Liver (tissue), 9 donors: ENCODE data around the gene RASSF1. TPM values are rescaled to one million over a fixed set of nuclear protein-coding genes. Genes with fewer than 3 reads are reported as not detected.

Experiments used
- DNase-seq: peaks from one replicate; pipeline ENCODE4 v3.0.0-alpha.2; 2017; ENCODE audit warnings: low spot score
- H3K27ac ChIP-seq, 2 donors: one replicate each; pipeline ENCODE4 v1.7.0; 2013; ENCODE audit warnings: inconsistent platforms in 2 of 2, low read length in 2 of 2, control low read depth in 1 of 2, low read depth in 1 of 2, mild to moderate bottlenecking in 1 of 2
- H3K27me3 ChIP-seq, 4 donors: one replicate each; pipeline versions ENCODE4 v1.6.1 to v1.7.0; 2013; ENCODE audit warnings: low read length in 3 of 4, inconsistent platforms in 1 of 4, mild to moderate bottlenecking in 1 of 4, moderate library complexity in 1 of 4; ENCODE audit not compliant: control insufficient read depth in 4 of 4, insufficient read depth in 4 of 4
- H3K36me3 ChIP-seq, 4 donors: one replicate each; pipeline versions ENCODE4 v1.6.1 to v1.7.0; 2013; ENCODE audit warnings: low read length in 3 of 4, mild to moderate bottlenecking in 3 of 4, low read depth in 1 of 4, moderate library complexity in 1 of 4; ENCODE audit not compliant: control insufficient read depth in 4 of 4, insufficient read depth in 3 of 4
- H3K4me1 ChIP-seq, 4 donors: one replicate each; pipeline versions ENCODE4 v1.6.1 to v1.7.0; 2013; ENCODE audit warnings: low read length in 3 of 4, mild to moderate bottlenecking in 3 of 4, moderate library complexity in 1 of 4; ENCODE audit not compliant: control insufficient read depth in 4 of 4, insufficient read depth in 4 of 4
- H3K4me3 ChIP-seq, 3 donors: one replicate each; pipeline versions ENCODE4 v1.6.1 to v1.7.0; 2013; ENCODE audit warnings: low read length in 3 of 3, control low read depth in 1 of 3, low read depth in 1 of 3, mild to moderate bottlenecking in 1 of 3
- H3K9ac ChIP-seq, 2 donors: one replicate each; pipeline ENCODE4 v1.7.0; 2013; ENCODE audit warnings: low read length in 2 of 2, mild to moderate bottlenecking in 2 of 2, moderate library complexity in 2 of 2, control low read depth in 1 of 2, low read depth in 1 of 2
- H3K9me3 ChIP-seq, 4 donors: one replicate each; pipeline versions ENCODE4 v1.6.1 to v1.7.0; 2013; ENCODE audit warnings: low read length in 3 of 4; ENCODE audit not compliant: control insufficient read depth in 4 of 4
- FOXA1 ChIP-seq: IDR thresholded peaks from 2 replicates; pipeline ENCODE4 v1.6.1; 2016; ENCODE audit warnings: antibody characterized with exemption
- FOXA2 ChIP-seq: IDR thresholded peaks from 2 replicates; pipeline ENCODE4 v1.6.1; 2016; ENCODE audit warnings: antibody characterized with exemption
- HNF4A ChIP-seq, 2 donors: conservative IDR thresholded peaks; 2 replicates each; pipeline ENCODE4 v1.6.1; 2016; ENCODE audit warnings: antibody characterized with exemption in 2 of 2, mild to moderate bottlenecking in 2 of 2
- HNF4G ChIP-seq: IDR thresholded peaks from 2 replicates; pipeline ENCODE4 v1.6.1; 2016; ENCODE audit warnings: antibody characterized with exemption
- JUND ChIP-seq, 2 donors: IDR thresholded peaks; 2 replicates each; pipeline ENCODE4 v1.6.1; 2016; ENCODE audit warnings: antibody characterized with exemption in 2 of 2
- NR2F2 ChIP-seq: IDR thresholded peaks from 2 replicates; pipeline ENCODE4 v1.6.1; 2016; ENCODE audit warnings: antibody characterized with exemption
- RAD21 ChIP-seq, 2 donors: IDR thresholded peaks; 2 replicates each; pipeline ENCODE4 v1.6.1; 2016; ENCODE audit warnings: antibody characterized with exemption in 2 of 2, mild to moderate bottlenecking in 2 of 2
- SP1 ChIP-seq: IDR thresholded peaks from 2 replicates; pipeline ENCODE4 v1.6.1; 2018; ENCODE audit warnings: antibody characterized with exemption, mild to moderate bottlenecking
- TAF1 ChIP-seq: conservative IDR thresholded peaks from 2 replicates; pipeline ENCODE4 v1.6.1; 2016; ENCODE audit warnings: antibody characterized with exemption, mild to moderate bottlenecking
- YY1 ChIP-seq: IDR thresholded peaks from 2 replicates; pipeline ENCODE4 v1.6.1; 2016; ENCODE audit warnings: antibody characterized with exemption, mild to moderate bottlenecking
- WGBS: extraction: QIAGEN DNeasy Blood & Tissue Kit; methylation state at CpG from one replicate; pipeline ENCODE4 v1.1.7; 2013; 5-methylcytosine and 5-hydroxymethylcytosine counted together
- polyA plus RNA-seq, 2 donors: library from polyadenylated mRNA; stranded (reverse) in 1 of 2; unstranded in 1 of 2; fragments of 200-250 nt in 1 of 2; fragments of >200 nt in 1 of 2; fragmentation: Nextera tagmentation in 1 of 2; extraction: Ambion mirVana in 1 of 2; gene quantifications; one replicate each; pipeline versions ENCODE4 v1.2.1 to v1.2.3, GENCODE V29; 2013 to 2015
- total RNA-seq, 2 donors: library from RNA; depleted of rRNA; stranded (reverse); fragments of >200 nt; gene quantifications; one replicate each; pipeline ENCODE4 v1.2.3, GENCODE V29; 2014
- TF ChIP-seq, protein P1 (sequence below): fragments of 150-350 bp; IDR thresholded peaks from 2 replicates; pipeline ENCODE4 v1.5.1; 2017; ENCODE audit warnings: improper control_type of control experiment, low read depth, low read length; ENCODE audit not compliant: missing input control
- TF ChIP-seq, protein P2 (sequence below): IDR thresholded peaks from 2 replicates; pipeline ENCODE4 v1.6.1; 2016; ENCODE audit warnings: antibody characterized with exemption
- TF ChIP-seq, protein P3 (sequence below): IDR thresholded peaks from 2 replicates; pipeline ENCODE4 v1.6.1; 2016; ENCODE audit warnings: antibody characterized with exemption, mild to moderate bottlenecking
- TF ChIP-seq, protein P4 (sequence below): IDR thresholded peaks from 2 replicates; pipeline ENCODE4 v1.6.1; 2016; ENCODE audit warnings: antibody characterized with exemption
- TF ChIP-seq, protein P5 (sequence below): IDR thresholded peaks from 2 replicates; pipeline ENCODE4 v1.6.1; 2016; ENCODE audit warnings: antibody characterized with exemption
- donor health status: healthy.
- donor health status: healthy.
- donor health status: healthy.
- donor health status: healthy.
- donor health status: healthy.

Gene RASSF1
- total and polyA plus RNA-seq, 4 donors, result 6.5 to 13.2 (median 11.2) TPM

DNA sequence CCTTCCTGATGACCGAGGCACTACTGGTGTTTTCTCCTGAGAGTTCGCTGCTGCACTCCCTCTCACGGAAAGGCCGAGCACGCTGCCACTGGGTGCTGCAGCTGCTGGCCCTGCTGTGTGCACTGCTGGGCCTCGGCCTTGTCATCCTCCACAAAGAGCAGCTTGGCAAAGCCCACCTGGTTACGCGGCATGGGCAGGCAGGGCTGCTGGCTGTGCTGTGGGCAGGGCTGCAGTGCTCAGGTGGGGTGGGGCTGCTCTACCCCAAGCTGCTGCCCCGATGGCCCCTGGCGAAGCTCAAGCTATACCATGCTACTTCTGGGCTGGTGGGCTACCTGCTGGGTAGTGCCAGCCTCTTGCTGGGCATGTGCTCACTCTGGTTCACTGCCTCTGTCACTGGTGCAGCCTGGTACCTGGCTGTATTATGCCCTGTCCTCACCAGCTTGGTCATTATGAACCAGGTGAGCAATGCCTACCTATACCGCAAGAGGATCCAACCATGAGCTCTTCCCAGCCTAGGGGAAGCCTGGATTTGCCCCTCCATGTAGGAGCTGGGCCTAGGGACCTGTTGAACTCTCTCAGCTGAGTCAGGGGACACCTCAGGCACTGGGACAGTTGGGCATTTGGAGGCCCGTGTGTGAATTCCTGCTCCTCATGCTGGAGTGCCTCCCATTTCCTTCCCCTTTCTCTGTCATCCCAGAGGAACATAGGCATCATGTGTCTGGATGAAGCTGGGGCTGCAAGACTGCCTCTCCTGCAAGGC lies 12.8 kb upstream of the RASSF1 start:
- H3K27ac ChIP-seq, result peak overlapping the region in 1 of 2 donors; percentile 19
- TF ChIP-seq, protein P1, sequence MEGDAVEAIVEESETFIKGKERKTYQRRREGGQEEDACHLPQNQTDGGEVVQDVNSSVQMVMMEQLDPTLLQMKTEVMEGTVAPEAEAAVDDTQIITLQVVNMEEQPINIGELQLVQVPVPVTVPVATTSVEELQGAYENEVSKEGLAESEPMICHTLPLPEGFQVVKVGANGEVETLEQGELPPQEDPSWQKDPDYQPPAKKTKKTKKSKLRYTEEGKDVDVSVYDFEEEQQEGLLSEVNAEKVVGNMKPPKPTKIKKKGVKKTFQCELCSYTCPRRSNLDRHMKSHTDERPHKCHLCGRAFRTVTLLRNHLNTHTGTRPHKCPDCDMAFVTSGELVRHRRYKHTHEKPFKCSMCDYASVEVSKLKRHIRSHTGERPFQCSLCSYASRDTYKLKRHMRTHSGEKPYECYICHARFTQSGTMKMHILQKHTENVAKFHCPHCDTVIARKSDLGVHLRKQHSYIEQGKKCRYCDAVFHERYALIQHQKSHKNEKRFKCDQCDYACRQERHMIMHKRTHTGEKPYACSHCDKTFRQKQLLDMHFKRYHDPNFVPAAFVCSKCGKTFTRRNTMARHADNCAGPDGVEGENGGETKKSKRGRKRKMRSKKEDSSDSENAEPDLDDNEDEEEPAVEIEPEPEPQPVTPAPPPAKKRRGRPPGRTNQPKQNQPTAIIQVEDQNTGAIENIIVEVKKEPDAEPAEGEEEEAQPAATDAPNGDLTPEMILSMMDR, result no peak
- TF ChIP-seq, protein P2, sequence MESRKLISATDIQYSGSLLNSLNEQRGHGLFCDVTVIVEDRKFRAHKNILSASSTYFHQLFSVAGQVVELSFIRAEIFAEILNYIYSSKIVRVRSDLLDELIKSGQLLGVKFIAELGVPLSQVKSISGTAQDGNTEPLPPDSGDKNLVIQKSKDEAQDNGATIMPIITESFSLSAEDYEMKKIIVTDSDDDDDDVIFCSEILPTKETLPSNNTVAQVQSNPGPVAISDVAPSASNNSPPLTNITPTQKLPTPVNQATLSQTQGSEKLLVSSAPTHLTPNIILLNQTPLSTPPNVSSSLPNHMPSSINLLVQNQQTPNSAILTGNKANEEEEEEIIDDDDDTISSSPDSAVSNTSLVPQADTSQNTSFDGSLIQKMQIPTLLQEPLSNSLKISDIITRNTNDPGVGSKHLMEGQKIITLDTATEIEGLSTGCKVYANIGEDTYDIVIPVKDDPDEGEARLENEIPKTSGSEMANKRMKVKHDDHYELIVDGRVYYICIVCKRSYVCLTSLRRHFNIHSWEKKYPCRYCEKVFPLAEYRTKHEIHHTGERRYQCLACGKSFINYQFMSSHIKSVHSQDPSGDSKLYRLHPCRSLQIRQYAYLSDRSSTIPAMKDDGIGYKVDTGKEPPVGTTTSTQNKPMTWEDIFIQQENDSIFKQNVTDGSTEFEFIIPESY, result no peak
- no peak for TF ChIP-seq FOXA1
- TF ChIP-seq, protein P3, sequence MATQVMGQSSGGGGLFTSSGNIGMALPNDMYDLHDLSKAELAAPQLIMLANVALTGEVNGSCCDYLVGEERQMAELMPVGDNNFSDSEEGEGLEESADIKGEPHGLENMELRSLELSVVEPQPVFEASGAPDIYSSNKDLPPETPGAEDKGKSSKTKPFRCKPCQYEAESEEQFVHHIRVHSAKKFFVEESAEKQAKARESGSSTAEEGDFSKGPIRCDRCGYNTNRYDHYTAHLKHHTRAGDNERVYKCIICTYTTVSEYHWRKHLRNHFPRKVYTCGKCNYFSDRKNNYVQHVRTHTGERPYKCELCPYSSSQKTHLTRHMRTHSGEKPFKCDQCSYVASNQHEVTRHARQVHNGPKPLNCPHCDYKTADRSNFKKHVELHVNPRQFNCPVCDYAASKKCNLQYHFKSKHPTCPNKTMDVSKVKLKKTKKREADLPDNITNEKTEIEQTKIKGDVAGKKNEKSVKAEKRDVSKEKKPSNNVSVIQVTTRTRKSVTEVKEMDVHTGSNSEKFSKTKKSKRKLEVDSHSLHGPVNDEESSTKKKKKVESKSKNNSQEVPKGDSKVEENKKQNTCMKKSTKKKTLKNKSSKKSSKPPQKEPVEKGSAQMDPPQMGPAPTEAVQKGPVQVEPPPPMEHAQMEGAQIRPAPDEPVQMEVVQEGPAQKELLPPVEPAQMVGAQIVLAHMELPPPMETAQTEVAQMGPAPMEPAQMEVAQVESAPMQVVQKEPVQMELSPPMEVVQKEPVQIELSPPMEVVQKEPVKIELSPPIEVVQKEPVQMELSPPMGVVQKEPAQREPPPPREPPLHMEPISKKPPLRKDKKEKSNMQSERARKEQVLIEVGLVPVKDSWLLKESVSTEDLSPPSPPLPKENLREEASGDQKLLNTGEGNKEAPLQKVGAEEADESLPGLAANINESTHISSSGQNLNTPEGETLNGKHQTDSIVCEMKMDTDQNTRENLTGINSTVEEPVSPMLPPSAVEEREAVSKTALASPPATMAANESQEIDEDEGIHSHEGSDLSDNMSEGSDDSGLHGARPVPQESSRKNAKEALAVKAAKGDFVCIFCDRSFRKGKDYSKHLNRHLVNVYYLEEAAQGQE, result no peak
- no peak for TF ChIP-seq JUND (IDR thresholded peaks at IDR 0.05)
- no peak for TF ChIP-seq TAF1
- TF ChIP-seq HNF4A (conservative IDR thresholded peaks at IDR 0.05), result no peak
- TF ChIP-seq HNF4G, result no peak
- TF ChIP-seq SP1, result no peak
- TF ChIP-seq, protein P4, sequence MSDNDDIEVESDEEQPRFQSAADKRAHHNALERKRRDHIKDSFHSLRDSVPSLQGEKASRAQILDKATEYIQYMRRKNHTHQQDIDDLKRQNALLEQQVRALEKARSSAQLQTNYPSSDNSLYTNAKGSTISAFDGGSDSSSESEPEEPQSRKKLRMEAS, result no peak
- TF ChIP-seq NR2F2, result no peak
- TF ChIP-seq, protein P5, sequence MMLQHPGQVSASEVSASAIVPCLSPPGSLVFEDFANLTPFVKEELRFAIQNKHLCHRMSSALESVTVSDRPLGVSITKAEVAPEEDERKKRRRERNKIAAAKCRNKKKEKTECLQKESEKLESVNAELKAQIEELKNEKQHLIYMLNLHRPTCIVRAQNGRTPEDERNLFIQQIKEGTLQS, result no peak
- TF ChIP-seq YY1, result no peak
- no peak for TF ChIP-seq FOXA2
- TF ChIP-seq RAD21 (IDR thresholded peaks at IDR 0.05), result no peak
- no peak overlapping the region for H3K9ac ChIP-seq

DNA sequence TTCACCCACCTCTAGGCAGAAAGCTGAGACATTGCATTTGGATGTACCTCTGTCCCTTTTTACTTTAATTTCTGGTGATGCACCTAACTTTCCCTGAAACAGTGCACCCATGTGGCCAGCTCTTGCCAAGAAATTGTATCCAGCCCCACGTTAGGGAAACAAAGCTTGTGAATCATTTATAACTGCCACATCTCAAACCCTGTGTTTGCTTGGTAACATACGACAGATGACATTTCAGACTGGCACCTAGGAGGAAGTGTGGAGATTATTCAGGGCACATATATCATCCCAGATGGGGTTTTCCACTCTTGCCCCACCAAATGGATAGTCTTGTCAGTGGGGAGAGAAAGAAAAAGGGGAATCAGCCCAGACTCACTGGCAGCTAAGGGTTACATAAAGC lies 12.1 kb upstream of the RASSF1 start:
- no peak for DNase-seq
- WGBS, result 17% methylated on average over 2 of the region's 2 CpGs
- Histone ChIP-seq H3K4me1 (peaks cover 18 to 79% (median 59%) of the 10 kb centered on the region in 4 donors), H3K9me3 (no peaks in the 10 kb centered on the region), H3K27ac (peak overlapping the region in 1 of 2 donors; percentile 19), H3K36me3 (peaks cover 11 to 31% (median 15%) of the 10 kb centered on the region in 4 donors), H3K27me3 (no peaks in the 10 kb centered on the region), H3K4me3 (no peak overlapping the region), H3K9ac (no peak overlapping the region)
- no peak for TF ChIP-seq NR2F2
- TF ChIP-seq, protein P2, result no peak
- TF ChIP-seq, protein P3, result no peak
- TF ChIP-seq, protein P1, result no peak

More for the DNA sequence above, 12.8 kb upstream of the RASSF1 start:
- WGBS, result 88% methylated on average over 12 of the region's 12 CpGs
- DNase-seq, result no peak
- Histone ChIP-seq H3K36me3 (peaks cover 11 to 26% (median 15%) of the 10 kb centered on the region in 4 donors), H3K27me3 (no peaks in the 10 kb centered on the region), H3K4me3 (no peak overlapping the region), H3K9me3 (no peaks in the 10 kb centered on the region), H3K4me1 (peaks cover 23 to 79% (median 64%) of the 10 kb centered on the region in 4 donors)
